ENCODE data around the gene CCDC88C.
"Not testable (repeated sequence)": the region's sequence is repeated elsewhere in the genome, so short reads cannot be mapped to it uniquely, and the experiment has no call there.

CCDC88C gene

DNA sequence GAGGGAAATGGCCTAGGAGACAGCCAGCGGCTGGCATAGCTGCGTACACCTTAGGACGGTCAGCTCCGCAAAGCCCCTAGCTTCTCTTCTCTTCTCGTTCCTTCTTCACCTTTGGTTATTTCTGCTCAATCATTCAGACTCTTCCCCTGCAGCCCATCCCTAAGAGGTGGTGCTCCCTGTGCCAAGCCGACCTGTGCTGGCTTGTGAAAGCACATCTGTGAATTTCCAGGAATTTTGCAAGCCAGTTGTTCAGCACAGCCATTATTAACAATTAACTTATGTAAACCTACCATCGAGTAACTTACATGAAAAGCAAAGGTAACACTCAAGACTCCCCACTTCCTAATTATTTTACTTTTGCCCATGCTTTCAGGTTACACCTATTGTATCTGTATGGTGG is 152.2 kb downstream of the CCDC88C start:
- no peak for DNase-seq (ENCODE audit: low read depth)

DNA sequence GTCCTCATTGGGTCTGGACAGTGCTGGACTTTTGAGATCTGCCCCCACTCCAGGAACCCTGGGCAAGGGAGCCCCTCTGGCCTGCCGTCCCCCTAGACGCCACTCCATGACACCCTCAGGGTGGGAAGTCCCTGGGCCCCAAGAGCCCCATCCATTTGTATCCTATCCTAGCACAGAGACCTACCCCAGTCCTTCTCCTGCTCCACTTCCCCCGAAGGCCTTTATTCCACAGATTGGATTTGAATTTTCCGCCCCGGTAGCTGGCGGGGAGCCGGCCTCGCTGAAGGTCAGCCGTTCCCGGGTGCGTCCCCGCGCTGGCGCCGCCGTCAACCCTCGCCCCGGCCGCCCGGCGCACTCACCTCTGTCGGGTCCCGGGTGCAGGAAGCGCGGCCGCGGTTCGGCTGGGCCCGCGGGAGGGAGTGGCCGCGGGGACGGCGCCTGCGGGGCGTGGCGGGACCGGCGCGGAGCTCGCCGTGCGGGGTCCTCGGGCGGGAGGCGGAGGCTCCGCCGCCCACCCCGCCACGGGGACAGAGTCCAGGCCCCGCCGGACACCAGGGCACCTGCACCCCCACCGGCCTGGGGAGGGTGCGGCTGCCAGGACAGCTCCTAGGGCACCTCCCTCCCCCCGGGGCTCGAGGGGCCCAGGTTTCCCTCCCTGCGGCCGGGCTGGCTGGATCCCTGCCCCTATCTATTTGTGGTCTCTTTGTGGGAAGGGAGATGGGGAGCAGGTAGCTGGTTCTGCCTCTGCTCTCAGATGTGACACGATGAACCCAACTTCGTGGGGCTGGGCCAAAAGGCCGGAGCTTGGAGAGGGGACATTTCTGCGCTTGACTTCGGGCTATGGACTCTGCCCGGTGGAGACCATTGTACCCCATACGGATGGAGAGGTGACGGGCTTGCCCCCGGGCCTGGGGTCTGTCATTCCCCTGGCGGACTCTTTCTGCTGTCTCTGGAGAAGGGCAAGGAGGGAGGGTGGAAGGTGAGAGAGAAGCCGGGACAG is 153.2 kb downstream of the CCDC88C start:
- DNase-seq (ENCODE audit: low read depth) = no peak

DNA sequence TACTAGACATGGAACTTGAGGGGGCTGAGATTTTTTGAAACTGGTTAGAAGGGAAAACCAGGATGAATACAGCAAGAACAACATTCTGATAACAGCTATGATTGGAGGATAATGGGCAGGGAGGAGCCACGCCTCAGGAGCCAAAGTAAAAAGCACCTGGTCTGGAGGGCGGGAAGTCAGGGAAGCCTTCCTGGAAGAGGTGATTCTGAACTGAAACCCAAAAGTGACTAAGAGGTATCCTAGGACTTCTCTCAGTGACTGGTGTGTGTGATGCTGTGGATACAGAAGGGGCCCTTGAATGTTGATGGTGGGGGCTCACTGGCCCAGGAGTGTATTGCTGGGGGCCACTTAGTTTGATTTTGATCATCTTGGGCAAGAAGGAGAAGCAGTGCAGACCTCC is 154.3 kb downstream of the CCDC88C start:
- no peak for DNase-seq (ENCODE audit: low read depth)

DNA sequence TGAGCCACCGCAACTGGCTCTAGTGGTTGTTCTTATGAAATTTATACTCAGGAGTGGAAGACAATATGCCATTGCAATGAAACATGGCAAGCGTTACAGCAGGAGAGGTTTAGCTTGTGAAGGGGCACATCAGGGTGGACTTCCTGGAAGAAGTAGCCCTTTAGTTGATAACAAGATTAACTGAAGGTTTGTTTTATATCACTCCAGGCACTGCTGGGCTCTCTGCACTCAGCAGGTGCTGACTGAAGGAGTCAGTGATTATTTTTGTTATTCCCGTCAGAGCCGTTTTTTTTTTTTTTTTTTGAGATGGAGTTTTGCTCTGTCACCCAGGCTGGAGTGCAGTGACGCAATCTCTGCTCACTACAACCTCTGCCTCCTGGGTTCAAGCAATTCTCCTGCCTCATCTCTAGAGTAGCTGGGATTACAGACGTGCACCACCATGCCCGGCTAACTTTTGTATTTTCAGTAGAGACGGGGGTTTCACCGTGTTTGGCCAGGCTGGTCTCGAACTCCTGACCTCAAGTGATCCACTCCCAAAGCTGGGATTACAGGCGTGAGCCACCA is 155.6 kb downstream of the CCDC88C start:
- DNase-seq (ENCODE audit: low read depth) = no peak

GRCh38 chr14:91261115-91261514 is 156.5 kb downstream of the CCDC88C start:
- DNase-seq (ENCODE audit: low read depth) = no peak

- no peak for DNase-seq (ENCODE audit: low read depth)
These were observed 158.7 kb downstream of the CCDC88C start for GRCh38 chr14:91258876-91259275.

GRCh38 chr14:91258011-91258618 is 159.5 kb downstream of the CCDC88C start:
- no peak for DNase-seq (ENCODE audit: low read depth)

DNA sequence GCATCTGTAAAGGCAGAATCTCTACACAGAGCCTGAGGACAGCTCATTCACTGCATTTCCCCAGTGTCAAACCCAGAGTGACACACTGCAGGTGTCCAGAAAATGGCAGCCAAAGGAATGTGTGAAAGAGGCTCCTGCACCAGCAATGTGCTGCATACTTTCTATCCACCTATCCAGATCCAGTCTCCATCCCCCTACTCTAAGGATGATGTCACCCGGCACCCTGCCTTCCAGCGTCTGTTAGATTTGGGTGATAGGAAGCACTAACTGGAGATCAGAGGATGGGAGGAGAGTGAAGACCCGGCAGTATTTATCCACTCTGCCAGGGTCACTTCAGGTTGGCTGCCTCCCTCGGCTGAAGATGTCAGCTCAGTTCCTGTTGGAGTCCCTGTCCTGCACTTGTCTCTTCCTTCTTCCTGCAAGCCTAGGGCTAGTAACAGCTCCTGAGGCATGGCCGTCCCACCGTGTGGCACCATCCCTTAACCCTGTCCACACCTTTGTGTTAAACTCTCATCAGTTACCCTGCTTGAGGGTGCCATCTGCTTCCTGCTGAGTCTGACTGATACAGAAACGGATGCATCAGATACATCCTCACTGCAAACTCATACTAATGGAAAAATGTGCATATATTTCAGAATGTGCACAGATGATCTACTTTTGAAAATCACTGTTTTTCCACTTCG is 160.2 kb downstream of the CCDC88C start:
- DNase-seq (ENCODE audit: low read depth) = no peak

- no peak for DNase-seq (ENCODE audit: low read depth)
These were observed 161.0 kb downstream of the CCDC88C start for GRCh38 chr14:91256661-91257060.

- DNase-seq (ENCODE audit: low read depth) = no peak
These were observed 162.5 kb downstream of the CCDC88C start for GRCh38 chr14:91255026-91255695.

DNA sequence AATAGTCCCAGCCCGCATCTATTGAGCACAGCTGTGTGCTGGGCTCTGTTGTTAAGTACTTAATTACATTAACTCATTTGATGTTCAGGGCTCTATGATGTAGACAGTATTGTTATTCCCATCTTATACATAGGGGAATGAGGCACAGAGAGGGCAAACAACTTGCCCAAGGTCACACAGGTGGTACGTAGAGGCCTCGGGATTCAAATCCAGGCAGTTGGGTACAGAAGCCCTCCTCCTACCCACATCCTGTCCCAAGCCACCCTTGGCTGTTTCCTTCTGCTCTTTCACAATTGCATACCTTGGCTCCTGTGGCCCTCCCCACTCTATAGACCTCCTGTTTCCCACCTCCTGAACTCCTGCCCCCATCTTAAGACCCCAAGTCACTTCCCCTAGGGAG is 163.2 kb downstream of the CCDC88C start:
- no peak for DNase-seq (ENCODE audit: low read depth)

DNA sequence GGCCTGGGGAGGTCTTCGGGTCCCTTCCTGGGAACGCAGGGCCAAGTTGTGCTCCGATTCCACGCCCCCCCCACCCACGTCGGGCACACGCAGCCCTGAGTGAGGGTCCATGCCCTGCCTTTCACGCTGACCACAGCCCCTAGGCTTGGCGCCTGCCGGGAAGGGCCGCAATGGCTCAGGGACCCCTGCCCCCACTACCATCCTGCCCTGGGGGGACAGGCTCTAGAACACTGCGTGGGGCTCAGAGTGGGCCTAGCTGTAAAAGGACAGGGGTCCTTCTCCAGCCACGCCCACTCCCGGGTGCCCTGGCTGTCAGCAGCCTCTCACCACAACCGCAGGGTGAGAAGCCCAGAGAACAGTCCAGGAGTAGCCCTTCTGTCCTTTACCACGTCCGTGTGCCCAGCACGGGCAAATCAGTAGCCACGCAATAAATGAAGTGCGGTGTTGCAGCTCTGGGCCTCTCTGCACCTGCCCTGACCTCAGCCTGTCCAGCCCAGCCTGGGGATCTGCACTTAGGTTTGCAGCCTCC is 163.8 kb downstream of the CCDC88C start:
- no peak for DNase-seq (ENCODE audit: low read depth)

DNA sequence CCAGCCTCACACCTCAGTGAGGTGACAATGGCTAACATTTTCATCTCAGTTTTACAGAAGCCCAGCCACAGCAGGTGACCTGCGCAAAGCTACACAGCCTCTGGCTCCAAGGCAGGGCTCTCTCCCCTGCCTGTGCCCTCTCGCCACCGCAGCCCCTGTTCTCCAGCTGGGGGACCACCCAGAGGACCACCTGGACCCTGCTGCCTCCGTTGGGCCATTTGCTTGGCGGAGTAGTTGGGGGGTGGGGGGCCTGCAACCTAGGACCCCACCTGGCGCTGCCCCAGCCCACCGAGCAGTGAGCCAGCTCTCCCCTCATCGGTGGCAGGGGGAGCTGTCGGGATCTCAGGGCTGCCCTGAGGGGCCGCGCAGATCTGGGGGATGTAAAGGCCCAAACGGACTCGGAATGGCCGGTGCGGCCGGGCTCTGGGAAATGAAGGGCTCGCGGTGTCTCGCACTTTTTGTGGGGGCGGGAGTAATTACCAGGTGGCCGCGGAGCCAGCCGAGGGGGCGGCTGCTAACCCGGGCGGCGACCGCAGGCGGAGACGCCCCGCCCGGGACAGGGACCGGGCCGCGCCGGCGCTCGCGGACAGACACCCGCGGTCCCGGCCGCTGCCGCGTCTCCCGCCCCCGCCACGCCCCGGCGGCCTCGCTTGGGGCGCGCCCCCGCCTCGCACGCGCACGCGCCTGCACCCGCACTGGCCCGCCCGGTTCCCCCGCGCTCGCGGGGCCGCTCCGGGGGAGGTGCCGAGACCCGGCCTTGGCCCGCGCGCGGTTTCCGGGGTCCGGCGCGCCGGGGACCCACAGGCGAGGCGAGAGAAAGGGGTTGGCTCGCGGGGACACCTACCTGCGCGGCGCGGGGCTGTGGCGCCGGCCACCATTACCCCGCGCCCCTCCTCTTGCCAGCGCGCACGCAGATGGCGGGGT is 164.5 kb downstream of the CCDC88C start:
- DNase-seq (ENCODE audit: low read depth) = no peak

DNA sequence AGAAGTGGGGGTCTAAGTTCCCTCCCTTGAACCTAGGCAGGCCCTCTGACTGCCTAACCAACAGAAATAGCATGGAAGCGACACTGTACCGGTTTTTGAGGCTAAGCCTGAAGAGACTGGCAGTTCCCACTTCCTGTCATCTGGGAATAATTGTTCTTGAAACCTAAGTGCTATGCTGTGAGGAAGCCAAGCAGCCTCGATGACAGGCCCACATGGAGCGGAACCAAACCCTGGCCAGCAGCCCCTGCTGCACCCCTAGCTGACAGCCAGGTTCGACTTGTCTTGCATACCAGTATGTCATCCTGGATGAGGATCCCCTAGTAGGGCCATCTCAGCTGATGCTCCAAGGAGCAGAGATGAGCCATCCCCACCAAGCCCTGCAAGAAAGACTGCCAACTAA is 166.7 kb downstream of the CCDC88C start:
- no peak for DNase-seq (ENCODE audit: low read depth)

DNA sequence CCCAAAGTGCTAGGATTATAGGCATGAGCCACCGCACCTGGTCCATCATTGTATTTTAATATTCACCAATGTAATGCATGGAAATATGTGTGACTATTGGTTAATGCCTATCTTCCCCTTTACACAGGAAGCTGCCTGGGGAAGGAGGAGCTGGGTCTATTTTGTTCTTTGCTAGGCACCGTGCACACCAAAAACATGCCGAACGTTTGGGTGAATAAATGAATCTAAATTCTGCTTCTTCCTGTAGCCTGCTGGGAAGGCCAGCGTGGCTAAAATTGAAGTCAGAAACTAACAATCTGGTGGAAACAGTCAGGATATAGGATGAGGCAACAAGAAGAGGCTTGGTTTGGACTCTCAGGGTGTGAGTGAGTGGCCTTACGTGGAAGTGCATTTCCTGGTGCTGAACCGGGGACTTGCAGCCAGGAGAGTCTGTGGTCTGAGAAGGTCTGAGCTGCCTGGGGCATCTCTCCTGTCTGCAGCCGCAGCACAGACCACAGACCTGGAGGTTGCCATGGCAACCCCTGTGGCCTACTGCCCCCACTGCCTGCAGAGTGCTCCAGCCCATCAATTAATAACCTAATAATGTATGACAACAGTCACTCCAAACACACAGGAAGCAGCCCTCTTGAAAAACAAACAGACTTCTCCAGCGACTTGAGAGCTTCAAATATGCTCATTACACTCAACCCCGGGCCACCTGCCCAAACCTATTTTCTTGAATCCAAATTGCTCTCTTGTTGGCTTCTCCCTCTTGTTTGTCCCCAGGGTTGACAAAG is 167.6 kb downstream of the CCDC88C start:
- DNase-seq (ENCODE audit: low read depth) = no peak

DNA sequence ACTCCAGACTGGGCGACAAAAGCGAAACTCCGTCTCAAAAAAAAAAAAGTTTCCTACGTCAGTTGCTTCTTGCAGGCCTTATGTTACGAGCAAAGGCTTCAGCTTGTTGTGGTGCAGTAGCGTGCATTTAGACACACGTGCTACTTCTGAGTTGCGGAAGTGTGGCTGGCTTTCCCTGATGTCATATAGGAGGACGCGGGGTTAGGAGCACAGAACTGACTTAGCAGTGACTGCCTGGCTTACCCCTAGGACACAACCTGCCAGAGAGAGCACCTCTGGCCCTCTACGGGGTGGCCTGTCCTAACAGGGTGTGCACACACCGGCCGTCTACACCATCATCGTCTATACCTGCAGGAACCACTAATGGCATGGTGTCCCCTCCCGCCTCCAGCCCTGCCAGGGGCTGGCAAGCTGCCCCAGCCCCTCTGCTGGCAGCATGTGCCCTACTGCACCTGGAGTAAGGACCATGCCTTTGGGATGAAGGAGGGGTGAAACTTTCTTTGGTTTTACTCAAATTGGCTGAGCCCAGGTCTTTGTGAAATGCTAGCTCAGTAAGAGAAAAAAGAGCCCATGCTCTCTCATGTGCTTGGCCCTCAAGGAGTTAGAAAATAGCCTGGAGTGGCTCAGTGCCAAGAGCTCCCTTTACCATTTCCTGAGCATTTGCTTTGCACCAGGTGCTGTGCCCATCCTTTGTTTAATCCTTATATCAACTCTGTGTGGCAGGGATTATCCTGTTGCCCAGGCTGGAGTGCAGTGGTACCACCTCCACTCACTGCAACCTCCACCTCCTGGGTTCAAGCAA is 171.4 kb downstream of the CCDC88C start:
- peak; percentile 72 for DNase-seq (ENCODE audit: low read depth)

DNA sequence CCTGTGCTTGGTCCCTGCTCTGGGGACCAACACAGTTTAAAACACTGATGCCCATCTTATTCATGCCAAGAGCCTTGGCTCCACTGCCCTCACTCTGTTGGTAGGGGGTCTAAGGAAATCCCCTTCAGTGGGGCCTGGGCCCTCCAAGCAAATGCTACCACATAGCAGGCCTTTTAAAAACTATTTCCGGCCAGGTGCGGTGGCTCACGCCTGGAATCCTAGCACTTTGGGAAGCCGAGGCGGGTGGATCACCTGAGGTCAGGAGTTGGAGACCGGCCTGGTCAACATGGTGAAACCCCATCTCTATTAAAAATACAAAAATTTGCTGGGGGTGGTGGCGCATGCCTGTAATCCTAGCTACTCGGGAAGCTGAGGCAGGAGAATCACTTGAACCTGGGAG is 172.0 kb downstream of the CCDC88C start:
- not testable (repeated sequence) for DNase-seq (ENCODE audit: low read depth)

DNA sequence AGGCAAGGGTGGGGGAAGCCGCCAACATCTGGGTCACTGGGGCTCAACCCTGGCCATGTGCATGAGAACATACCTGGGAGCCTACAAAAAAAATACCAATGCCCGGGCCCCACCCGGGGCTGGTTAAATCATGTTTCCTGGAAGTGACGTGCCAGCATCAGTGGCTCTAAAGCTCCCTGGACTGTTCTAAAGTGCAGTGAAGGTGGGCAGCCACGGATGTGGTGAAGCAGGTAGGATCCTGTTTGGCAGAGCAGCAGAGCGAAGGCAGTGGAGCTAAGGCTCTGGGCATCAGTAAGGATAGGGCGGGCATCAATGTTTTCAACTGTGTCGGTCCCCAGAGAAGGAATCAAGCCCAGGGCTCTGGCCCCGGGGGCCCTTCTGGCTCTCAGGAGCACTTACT is 172.6 kb downstream of the CCDC88C start:
- peak; percentile 64 for DNase-seq (ENCODE audit: low read depth)

DNA sequence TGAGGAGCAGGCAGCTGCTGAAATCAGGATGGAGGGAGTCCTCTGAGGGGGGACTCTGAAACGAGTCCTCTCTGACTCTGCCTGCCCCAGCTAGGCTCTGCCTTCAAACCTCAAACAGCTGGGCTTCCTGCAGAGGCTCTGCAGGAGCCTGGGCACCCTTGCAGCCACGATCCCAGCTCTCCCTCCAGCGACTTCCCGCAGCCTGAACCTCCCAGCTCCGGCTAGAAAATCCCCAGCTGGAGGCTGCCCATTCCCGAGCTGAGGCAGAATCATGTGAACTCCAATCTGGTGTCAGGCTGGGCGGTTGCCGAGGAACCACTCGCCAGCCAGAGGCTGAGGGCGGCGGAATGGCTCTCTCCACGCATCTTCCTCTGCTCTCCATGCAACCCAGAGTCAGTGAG is 173.1 kb downstream of the CCDC88C start, which contains the start of gene GPR68:
TSS of gene GPR68 (minus strand) at position 204 of the 401 bp plus-strand sequence. CDS start 9,654 bp downstream, outside the sequence.
- DNase-seq (ENCODE audit: low read depth) = no peak

All from stimulated activated CD4-positive, alpha-beta T cell treated with anti-CD3 and anti-CD28 coated beads, Interleukin-2, amount 100 ng/mL, for 4 hours (primary cell).